HG03439 (cell line): ENCODE results near the gene STX18.
"Not testable (repeated sequence)": the region's sequence is repeated elsewhere in the genome, so short reads cannot be mapped to it uniquely, and the experiment has no call there.

ENCODE experiments used
- ATAC-seq: cut with Tn5 transposase; IDR thresholded peaks from one replicate; pipeline ENCODE4 v1.9.1; 2021; ENCODE audit warnings: mild to moderate bottlenecking, moderate library complexity; ENCODE audit not compliant: unreplicated experiment

Gene STX18

DNA sequence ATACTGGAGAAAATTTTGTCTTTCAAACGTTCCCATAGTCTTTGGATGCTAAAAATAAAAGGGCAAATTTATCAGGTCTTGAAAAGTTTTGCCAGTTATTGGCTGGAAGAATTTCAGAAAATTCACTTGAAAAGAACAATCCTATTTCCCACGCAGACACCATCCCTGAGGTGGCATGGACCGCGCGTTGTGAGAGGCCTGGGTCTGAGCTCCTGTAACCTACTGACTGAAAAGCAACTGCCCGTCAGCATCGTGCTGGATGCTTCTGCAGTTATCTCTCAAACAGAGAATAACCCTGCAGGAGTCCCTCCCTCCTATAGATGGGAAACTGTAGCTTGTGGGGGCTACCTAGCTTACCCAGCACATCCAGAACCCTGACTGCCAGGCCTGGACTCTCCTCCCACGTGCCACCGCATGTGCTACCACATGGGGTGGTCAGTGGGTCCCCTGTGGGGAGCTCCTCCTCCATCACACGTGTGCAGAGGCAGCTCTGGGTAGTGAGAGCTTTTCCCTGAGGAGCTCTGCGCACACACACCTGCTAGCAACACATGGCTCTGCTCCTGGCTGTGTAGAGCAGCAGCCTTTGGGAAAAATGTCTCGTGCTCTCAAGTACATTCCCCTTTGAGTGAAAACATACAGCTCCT, 118.9 kb downstream of the STX18 start:
- no peak for ATAC-seq

DNA sequence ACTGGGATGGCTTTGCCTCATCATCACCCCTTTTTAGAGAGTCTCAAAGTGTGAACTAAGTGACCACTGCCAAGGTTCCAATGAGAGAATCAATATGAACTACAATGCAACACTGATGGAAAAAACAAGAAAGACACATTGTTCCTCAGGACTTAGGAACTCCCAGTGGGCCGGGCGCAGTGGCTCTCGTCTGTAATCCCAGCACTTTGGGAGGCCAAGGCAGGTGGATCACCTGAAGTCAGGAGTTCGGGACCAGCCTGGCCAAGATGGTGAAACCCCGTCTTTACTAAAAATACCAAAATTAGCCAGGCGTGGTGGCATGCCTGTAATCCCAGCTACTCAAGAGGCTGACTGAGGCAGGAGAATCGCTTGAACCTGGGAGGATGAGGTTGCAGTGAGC, 119.7 kb downstream of the STX18 start:
- ATAC-seq = not testable (repeated sequence)

GRCh38 chr4:4421356-4421755, 120.5 kb downstream of the STX18 start:
- ATAC-seq = no peak

DNA sequence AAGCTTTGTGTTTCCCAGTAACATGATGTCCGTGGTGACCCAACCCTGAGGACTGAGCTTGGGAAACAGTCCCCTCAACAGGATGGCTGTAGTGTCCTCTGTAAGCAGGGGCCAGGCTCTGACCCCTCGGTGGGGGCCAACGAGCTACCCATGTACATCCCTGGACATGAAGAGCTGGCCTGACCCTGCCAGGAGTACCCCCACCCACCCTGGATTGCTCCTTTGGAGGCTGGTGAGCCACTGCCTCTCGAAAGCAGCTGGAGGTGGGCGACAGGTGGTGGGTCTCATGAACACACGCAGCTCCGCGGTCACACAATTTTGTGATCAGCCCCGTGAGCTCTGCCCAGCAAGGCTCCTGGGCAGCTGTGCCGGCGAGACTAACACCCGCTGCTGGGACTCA, 121.4 kb downstream of the STX18 start:
- no peak for ATAC-seq

DNA sequence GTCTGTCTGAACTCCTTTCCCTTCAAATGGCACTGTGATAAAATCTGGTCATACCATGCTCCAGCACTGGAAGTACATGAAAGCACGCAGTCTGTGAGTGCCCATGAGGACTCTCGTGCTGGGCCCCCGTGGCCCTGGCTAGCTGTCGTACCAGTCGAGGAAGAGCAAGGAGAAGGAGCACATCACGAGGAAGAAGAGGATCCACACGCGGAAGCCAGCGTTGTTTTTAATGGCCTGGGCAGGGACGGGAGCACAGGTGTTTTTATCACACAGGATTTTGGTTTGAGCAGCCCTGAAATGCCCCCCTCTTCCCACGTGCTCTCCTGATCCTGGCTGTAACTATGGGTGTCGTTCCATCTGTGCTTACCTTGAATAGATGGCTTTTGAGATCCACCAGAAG, 122.0 kb downstream of the STX18 start:
- ATAC-seq = no peak

- ATAC-seq = no peak
These were observed 123.0 kb downstream of the STX18 start for GRCh38 chr4:4418676-4419390.

DNA sequence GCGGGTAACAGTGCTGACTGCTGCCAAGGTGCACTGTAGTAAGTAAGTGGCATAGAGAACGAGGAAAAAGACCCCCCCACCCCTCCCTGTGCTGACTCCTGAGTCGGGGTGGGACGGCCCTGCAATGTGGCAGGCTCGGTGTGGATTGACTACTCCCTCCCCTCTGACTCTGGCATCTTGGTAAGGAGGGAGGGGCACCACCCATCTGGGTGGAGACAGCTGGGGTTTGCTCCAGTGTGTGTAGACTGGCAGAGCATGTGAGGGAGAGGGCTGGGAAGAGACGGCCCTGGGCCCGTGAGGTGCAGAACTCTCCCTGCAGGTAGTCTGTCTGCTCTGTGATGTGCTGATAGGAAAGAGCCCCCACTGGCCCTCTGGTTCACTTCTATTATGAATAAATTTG, 124.0 kb downstream of the STX18 start:
- ATAC-seq = no peak

GRCh38 chr4:4416981-4417380, 124.9 kb downstream of the STX18 start:
- no peak for ATAC-seq

DNA sequence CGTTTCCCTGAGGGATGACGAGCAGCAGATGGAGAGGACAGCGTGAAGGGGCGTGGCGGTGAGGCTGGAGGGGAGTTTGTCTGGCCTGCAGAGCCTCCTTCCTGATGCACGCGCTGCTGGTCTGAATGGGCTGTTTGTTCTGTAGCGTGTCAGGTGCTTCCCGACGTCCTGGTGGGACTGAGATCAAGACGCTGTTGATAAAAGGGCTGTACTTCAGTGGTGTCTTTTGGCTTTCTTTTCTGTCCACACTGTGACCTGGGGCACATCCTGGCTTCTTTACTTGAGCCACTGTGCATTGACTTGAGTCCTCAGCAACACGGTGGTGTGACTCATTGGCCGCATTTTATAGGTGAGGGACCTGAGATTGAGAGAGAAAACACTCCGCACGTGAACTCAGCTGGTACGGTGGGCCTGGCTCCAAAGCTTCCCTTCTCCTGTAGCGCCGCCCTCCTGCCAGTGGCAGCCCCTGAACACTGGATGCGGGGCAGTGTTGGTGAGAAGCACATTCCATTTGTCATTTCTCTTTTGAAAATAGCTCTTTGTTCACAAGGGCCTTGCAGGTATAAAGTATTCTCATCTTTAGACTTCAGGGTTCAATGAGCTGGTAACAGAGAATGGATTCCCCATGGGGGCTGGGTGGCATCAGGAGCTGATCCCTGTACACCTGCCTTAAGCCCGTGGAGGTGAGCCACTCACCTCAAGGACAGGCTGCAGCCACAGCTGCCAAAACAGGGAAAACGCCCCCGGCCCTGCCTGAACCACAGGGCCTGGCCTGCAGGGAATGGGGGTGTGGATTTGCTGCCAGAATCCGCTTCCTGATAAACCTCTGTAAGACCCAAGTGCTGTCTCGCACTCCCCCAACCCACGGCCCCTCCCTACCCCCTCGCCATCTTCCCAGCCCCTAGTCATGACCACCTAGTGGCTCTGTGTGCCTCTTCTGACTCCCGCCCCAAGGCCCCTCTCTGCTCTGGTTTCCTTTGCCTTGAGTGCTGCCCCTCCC, 125.7 kb downstream of the STX18 start:
- no peak for ATAC-seq

GRCh38 chr4:4415107-4415805, 126.6 kb downstream of the STX18 start:
- no peak for ATAC-seq

DNA sequence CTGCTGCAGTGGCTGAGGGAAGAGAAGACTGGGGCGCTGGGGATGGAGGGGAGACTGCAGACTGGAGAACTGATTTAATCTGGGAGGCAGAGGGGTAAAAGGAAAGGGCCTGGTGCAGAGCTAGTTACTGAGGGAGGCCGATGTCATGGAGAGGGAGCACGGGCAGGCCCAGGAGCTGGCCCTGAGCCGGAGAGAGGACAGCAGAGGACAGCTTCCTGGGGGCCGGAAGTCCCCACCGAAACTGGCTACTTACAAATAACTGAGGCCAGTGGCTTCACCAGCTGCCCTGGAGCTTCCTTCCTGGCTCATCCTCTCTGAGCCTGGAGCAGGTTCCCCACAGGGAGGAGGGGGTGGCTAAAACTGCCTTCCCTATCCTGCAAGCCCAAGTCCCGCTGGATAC, 128.0 kb downstream of the STX18 start:
- ATAC-seq = no peak

DNA sequence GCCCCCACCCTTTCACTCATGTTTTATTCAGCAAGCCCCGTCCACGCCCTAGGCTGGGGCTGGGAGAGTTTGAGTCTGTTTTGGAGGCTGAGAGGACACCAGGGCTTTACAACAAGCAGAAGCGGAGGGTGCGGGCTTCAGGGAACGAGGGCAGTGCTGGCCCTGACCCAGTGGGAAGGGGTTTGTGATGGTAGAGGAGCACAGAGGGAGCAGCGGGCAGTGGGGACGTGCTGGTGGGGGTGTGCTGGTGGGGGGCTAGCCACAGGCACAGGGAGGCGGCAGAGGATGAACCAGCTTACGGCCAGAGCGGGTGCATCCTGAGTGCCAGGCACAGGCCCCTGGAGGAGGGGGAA, 128.5 kb downstream of the STX18 start:
- no peak for ATAC-seq

DNA sequence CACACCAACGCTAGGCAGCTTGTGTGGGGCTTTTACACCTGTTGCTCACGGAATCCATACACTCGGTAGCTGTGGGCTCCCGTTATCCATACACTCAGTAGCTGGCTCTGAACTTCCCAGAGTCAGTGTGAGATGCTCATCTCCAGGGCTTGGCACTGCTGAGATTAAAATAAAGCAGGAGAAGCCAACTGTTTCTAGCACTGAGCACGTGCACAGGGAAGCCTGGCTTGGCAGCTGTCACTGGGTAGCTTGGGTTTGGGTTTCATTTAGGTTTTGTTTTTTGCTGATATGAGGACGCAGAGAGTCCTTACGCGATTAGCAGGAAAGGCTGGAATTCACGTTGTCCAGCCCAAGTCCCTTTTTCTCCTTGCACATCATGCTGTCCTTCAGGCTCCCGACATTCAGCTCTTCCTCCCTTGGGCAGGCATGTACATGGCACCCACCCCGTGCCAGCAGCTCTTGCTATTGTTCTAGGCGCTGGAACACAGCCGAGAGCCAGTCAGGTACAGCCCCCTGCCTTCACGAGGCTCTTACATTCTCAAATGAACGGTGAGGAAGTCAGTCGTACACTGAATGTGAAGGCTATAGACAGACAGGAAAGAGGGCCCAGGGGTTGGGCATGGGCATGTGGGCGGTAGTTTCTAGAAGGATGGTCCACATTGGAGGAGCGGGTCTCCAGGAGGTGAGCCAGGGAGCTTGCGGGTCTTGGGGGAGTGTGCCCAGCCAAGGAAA, 129.0 kb downstream of the STX18 start:
- ATAC-seq = no peak

GRCh38 chr4:4411906-4412305, 129.9 kb downstream of the STX18 start:
- no peak for ATAC-seq

DNA sequence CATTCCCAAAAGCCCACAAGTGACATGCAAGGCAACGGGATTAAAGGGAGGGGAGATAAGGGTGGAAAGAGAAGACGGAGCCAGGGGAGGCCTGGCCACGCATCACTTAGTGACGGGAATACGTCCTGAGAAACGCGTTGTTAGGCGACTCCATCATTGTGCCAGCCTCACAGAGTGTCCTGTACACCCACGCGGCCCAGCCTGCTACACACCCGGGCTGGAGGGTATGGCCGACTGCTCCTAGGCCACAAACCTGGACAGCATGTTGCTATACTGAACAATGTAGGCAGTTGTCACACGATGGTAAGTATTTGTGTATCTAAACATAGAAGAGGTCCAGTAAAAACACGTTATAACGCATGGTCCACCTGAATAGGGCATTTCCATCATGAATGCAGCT, 131.6 kb downstream of the STX18 start:
- ATAC-seq = no peak

DNA sequence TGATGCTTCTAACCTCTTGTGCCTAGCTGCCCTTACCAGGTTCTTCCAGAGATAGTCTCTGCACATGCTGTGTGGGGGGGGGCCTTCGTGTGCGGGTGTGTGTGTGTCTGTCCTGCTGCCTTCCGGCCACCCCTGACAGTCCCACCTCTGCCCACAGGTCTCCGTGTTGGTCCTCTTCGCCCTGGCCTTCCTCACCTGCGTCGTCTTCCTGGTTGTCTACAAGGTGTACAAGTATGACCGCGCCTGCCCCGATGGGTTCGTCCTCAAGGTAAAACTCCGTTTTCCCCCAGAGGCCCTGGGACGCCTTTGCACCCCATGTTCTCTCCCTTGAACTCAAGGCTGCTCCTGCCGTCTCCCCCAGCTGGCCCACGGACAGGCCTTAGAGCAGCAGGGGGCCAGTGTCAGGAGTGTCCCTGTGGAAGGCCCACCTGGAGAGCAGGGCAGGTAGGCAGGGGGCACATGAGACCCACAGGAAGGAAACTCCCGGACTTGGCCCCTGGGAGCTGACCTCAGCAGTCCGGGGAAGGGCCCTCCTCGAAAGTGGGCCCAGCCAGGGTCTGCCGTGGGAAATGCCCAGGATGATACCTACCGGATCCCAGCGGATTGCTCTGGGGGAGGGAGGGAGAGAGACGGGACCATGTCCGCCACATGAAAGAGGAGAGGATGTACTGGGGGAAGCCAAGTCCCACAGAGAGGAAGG, 132.3 kb downstream of the STX18 start:
- no peak for ATAC-seq

DNA sequence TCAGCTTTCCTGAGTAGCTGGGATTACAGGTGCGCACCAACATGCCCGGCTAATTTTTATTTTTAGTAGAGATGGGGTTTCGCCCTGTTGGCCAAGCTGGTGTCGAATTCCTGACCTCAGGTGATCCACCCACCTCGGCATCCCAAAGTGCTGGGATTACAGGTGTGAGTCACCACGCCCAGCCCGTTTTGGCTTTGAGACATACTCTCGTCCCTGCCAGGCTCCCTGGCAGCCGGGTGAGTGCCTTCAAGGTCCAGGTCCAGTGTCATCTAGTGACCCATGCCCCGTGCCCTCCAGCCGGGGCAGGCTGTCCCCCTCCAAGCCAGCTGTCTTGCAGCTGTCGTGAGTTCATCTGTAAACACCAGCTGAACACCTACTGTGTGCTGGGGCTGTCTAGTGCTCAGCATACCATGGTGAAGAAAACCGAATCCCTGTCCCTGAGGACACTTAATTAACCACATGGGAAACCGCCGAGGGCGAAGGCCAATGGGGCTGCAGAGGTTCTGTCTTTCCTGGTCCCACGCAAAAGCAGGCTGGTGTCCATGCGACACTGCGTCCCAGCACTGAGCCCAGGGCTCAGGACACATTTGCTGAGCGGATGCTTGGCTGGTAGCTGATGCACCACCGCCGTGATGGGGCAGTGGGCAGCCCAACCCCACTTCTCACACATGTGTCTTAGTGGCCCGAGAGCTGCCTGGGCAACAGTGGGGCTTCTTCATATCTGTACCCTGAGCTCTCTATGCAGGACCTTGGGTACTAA, 133.1 kb downstream of the STX18 start:
- no peak for ATAC-seq

GRCh38 chr4:4408132-4408523, 133.7 kb downstream of the STX18 start:
- ATAC-seq = no peak
